NB4 (cell line): ENCODE results near the gene IL20RB.

ENCODE experiments used
- CTCF ChIP-seq: IDR thresholded peaks from one replicate; pipeline ENCODE4 v1.5.1; 2012; ENCODE audit warnings: low read depth, low read length
- MYC ChIP-seq: IDR thresholded peaks from 2 replicates; pipeline ENCODE4 v1.6.1; 2011; ENCODE audit warnings: low read depth, low read length
- POLR2A ChIP-seq: IDR thresholded peaks from 2 replicates; pipeline ENCODE4 v1.6.1; 2011; ENCODE audit warnings: mild to moderate bottlenecking; ENCODE audit not compliant: insufficient read length; ENCODE audit errors: extremely low read depth

GRCh38 chr3:136956971-136957370 is 812 bp upstream of the IL20RB start:
- TF ChIP-seq CTCF (no peak), MYC (no peak), POLR2A (no peak)
